IMR-90 (cell line): ENCODE measurements around the gene SLC35E2B.
"Not testable (repeated sequence)": the region's sequence is repeated elsewhere in the genome, so short reads cannot be mapped to it uniquely, and the experiment has no call there.

Experiments
- CTCF ChIP-seq: conservative IDR thresholded peaks from 2 replicates; pipeline ENCODE4 v1.5.1; 2012; ENCODE audit warnings: mild to moderate bottlenecking, low read depth, low read length, improper control_type of control experiment
- POLR2A ChIP-seq: IDR thresholded peaks from 2 replicates; pipeline ENCODE4 v1.6.1; 2012; ENCODE audit warnings: mild to moderate bottlenecking, low read depth, low read length
- SMC3 ChIP-seq: fragments of 150-350 bp; IDR thresholded peaks from 2 replicates; pipeline ENCODE4 v1.6.1; 2016; ENCODE audit warnings: low read depth, mild to moderate bottlenecking, antibody characterized with exemption, low read length, moderate library complexity

GRCh38 chr1:1640711-1641461 is 51.7 kb downstream of the SLC35E2B start:
- not testable (repeated sequence) for TF ChIP-seq CTCF, SMC3, POLR2A
